Activated T-helper 1 cell treated with Interleukin-2 at 50 U/mL for 16 hours (primary cell): ENCODE measurements around the gene RNF113B.

Source experiments
- DNase-seq: peaks from one replicate; pipeline ENCODE4 v3.0.0-alpha.2; 2020; ENCODE audit warnings: low read depth

RNF113B gene

DNA sequence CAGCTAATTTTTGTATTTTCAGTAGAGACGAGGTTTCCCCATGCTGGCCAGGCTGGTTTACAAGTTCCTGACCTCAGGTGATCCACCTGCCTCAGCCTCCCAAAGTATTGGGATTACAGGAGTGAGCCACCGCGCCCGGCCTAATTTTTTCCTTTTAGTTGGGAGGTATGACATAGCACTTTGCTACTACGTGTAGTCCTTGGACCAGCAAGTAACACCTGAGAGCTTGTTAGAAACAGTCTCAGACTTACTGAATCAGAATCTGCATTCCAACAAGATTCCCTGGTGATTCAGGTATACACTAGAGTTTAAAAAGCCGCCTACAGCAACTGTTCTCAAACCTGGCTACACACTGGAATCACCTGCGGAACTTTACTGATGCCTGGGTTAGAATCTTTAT is 36.0 kb downstream of the RNF113B start:
- DNase-seq, result no peak

DNA sequence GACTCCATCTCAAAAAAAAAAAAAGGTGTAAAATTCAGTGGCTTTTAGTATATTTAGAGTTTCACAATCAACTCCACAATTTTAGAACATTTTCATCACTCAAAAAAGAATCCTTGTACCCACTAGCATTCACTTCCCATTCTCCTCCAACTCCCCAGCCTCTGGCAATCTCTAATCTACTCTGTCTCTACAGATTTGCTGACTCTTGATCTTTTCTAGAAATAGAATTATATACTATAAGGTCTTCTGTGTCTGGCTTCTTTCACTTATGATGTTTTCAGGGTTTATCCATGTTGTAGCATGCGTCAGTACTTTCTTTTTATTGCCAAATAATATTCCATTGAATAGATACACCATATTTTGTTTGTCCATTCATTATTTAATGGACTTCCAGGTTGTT is 42.2 kb downstream of the RNF113B start:
- no peak for DNase-seq

DNA sequence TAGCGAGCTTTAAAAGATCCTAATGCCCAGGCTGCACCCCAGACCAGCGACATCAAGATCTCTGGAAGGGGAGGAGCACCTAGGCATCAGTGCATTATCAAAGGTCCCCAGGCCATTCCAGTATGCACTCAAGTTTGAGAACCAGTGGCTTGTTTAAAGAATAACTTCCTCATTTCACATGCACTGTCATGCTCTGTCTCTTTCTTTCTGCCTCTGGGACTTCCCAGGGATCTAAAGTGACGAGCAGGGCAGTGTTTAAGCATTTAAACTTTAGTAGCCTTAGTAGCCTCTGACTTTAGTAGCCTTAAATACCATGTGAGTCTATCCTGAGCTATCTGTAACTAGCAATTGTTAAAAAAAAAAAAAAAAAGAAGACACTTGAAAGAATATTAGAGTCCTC is 43.1 kb downstream of the RNF113B start:
- DNase-seq, result no peak

DNA sequence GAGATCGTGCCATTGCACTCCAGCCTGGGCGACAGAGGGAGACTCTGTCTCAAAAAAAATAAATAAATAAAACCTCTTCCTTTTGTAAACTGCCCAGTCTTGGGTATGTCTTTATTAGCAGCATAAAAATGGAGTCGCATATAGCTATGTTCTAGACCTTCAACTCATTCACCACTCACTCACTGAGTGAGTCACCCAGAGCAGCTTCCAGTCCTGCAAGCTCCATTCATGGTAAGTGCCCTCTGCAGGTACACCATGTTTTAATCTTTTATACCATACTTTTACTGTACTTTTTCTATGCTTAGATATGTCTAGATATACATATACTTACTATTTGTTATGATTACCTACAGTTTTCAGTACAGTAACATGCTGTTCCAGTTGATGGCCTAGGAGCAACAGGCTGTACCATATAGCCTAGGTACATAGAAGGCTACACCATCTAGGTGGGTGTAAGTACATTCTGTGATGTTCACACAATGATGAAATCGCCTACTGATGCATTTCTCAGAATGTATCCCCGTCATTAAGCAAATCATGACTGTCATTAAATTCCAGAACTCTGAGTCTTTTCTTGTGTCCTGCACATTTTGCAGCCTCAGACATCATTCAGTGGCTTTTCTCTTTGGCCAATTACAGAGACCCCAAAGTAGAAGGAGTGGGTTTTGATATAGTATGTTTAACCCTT is 47.9 kb downstream of the RNF113B start:
- DNase-seq, result no peak
